ENCODE measurements around the gene ZNF536.
"Not testable (repeated sequence)": the region's sequence is repeated elsewhere in the genome, so short reads cannot be mapped to it uniquely, and the experiment has no call there.

Gene ZNF536

DNA sequence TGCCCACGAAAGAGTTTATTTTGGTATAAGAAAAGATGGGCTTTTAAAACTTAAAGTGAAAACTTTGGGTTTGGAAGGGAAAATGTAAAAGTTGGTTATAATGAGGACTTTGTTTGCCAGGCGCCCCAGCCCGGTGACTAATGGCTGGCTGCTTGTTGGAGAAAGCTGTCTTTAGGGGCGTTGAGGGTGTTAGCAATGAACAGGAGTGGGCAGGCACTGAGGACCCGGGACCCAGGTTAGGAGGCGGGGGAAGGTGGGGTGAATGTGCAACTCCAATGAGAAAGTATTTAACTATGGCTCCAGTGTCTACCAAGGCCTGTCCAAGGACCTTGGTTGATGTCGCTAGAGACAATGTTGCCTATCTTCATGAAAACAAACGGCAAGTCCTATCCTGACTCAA is 118.6 kb downstream of the ZNF536 start:
- DNase-seq, result no peak

DNA sequence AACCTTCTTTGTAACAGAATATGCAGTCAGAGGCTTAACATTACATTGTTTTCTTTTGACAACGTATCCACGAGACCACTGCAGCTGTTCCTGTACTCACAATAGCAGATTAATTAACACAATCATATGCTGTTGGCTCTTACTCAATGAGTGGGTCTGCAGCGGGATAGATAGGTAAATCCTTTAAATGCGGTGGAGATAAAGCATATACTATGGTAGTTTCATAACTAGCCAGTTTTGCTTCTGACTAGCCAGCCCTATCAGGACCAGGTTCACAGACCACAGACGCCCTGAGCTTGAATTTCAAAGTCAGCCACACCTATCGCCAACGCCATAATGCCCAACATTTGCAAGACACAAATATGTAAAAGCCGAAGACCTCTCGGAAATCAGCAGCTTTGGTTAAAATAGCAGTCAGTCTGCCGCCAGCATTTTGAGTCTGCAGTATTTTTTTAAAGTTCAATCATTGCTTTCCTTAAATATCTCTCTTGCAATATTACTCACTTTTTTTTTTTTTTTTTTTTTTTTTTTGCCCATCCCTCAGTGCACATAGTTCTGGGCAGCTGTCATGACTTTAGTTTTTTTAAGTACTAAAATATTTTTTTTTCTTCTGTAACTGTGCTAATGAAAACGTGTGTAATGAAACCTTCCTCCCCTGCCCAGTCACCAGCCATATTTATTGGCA is 120.5 kb downstream of the ZNF536 start:
- DNase-seq, result no peak

DNA sequence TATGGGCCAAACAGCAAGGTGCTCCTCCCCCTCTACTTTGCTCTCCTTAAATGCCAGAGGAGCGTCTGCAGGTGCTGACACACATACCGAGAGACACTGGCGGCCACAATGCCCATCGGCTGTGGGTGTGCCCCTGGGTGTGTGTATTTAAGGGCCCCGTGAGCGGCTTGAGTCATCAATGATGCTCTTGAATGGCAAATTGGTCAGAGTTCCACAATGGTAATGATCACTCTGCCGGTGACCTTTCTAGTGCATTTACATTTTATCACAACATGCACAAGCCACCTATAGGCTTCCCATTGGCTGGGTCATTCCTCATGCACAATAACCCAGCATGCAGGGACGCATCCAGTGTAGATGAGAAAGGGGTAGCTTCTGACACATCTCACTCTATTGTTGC is 124.8 kb downstream of the ZNF536 start:
- DNase-seq, result no peak

DNA sequence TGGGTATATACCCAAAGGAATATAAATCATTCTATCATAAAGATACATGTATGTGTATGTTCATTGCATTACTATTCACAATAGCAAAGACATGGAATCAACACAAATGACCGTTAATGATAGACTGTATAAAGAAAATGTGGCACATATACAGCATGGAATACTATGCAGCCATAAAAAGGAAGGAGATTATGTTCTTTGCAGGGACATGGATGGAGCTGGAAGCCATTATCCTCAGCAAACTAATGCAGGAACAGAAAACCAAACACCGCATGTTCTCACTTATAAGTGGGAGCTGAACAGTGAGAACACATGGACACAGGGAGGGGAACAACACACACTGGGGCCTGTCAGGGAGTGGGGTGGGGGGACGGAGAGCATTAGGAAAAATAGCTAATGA is 125.9 kb downstream of the ZNF536 start:
- DNase-seq, result not testable (repeated sequence)

DNA sequence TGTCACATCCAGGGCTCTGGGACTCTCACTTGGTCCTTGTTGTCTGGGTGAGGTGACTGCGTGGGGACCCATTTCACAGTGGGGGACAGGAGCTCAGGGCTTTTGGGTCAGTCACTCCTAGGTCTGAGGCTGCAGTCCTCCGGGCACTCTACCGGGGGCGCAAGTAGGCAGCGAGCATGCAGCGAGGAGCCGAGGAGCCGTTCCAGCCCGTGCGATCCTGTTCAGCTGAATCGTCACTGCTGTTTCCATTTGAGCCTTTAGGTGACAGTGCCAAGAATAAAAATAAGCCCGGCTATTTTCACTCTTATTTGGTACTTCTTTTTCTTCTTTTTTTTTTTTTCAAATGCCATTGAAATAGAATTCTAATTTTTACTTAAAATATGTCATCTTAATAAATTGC is 126.5 kb downstream of the ZNF536 start:
- no peak for DNase-seq

DNA sequence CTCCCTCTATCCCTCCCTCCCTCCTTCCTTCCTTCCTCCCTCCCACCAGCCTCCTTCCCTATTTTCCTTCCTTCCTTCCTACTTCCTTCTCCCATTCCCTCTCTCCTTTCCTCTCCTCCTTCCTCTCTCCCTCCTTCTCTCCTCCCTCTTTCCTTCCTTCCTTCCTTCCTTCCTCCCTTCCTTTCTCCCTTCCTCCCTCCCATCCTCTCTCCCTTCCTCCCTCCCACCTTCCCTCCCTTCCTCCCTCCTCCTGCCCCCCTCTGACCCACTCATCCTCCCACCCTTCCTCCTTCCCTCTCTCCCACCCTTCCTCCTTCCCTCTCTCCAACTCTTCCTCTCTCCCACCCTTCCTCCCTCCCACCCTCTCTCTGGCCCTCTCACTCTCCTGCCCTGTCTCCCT is 132.1 kb downstream of the ZNF536 start:
- DNase-seq, result no peak

DNA sequence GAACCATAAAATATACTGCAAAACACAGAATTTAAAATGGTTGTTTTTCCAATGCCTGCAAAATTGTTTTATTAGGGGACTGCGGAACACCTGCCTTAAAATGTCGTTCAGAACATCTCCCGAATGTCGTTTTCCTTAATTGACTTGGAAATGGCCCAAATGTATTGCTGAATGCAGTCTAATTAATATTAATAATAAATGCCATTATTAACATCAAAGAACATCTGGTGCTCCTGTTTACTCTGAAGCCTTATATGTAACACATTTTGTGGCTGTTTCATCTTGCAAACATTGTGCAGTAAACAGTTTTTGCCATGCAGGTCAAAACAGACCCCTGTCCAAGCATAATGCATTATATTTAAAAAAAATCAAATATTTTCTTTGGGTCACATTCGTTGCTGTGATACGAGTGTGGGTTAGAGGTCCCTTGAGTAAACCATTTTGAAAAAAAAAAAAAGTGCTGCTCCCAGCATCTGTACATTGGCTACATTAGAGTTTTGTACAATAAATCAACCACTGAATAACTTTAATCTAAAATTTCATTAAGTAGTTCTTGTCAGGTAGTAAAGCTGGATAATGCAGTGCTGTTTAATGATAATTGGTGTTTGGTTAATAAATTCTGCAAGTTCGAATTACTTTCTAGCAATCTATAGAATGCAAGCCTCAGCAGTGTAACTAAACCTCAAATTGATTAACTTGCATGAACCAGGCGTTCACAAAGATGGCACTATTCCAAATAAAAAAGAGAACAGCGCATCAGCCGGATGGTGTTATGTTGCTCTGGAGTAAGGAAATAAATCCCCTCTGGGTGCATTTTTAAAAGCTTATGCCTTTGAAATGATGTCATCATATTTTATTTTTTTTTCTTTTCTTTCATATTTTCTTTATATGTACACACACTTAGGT is 140.2 kb downstream of the ZNF536 start:
- no peak for DNase-seq

DNA sequence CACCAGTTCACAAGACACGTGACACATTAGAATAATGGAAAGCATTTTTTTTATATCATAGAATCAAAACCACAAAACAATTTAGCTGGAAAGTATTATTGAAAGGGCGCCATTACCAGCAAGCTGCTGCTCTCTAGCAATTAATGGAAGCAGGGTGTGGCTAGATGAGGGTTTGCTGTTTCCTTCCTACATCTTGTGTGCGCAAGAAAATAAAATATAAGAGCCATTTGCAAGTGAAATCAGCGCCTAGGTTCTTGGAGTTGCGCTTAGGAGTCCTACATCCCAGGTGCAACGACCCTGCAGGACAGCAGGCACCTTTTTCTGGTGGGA is 140.9 kb downstream of the ZNF536 start:
- no peak for DNase-seq

DNA sequence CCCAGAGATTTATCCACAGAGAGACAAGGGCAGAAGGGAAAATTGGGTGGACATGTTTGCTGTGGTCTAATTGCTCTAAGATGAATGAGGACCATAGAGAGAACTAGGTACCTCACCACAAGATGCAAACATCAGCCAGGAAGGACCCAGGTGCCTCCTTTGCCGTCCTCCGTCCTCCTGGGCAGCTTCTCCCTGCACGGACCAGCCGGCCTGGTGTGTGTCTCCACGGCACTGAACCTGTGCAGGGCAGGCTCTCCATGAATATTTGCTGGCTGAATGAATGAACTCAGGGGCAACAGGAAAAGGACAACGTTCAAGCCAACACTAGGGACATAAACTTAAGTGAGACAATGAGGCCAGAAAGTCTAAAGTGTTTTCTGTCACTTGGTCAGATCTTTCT is 143.9 kb downstream of the ZNF536 start:
- DNase-seq, result no peak

DNA sequence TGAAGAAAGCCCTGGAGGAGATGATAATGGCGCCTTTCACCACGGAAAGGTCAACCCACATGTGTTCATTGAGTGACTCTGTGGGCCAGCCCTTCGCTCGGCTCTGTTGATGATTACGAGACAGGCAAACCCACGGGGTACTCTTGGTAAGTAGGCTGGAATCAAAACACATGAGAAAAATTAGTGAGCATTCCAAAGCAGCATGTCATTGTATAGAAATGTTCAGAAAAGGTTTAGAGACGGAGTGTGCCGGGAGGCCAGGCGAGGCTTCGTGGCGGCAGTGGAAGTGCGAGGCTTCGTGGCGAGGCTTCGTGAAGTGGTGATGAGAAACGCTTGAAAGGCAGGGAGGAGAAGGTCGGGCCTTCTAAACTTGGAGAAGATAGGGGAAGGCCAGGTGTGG is 144.3 kb downstream of the ZNF536 start:
- DNase-seq, result no peak

DNA sequence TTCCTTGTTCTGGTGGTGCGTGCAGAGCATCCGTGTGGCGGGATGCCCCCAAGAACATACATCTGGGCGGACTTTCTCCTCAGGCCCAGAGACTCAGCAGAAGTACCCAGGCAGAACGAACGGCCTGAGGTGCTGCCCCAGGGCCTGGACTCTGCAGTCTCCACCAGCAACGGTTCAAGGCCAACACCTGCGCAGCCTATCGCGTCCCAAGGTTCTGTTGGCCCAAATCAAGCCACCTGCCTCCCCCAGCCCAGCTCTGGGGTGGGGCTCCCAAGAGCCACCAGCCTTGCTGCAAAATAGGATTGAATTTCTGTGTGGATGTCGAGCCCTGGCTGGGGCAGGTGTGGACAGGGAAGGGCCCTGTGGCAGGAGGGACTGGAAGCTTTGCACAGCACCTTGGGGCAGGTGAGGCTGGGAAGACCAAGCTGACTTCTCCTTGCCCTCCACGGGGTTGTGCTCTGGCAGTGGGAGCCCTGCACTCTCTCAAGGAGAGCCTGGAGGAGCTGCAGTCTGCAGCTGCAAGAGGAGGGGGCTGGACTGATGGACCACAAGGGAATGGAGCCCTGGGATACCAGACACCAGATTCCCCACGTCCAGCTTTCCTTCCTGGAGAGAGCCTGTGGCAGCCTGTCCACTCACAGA is 146.9 kb downstream of the ZNF536 start:
- DNase-seq, result no peak

DNA sequence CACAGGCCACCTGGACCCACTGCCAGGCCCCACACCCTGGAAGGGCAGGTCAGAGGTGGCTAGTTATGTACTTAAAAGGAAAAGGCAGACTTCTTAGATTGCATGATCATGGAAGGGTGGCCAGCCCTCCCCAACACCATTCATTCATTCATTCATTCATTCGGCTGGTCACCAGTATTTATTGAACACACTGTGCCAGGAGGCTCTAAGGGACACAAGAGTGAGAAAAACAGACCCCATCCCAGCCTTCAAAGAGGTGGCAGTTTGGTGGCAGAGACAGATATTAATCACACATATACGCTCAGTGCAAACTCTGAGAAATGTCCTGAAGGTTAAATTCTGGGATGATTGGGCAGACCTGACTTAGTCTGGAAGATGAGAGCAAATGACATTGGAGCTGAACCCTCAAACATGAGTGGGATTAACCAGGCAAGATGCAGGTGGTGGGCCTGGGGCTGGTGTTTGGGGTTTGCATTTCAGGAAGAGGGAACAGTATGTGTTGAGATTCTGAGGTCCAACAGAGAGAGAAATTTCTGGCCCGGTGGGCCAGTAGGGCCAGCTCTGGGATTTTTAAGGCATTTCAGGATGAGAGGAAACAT is 147.5 kb downstream of the ZNF536 start:
- no peak for DNase-seq

DNA sequence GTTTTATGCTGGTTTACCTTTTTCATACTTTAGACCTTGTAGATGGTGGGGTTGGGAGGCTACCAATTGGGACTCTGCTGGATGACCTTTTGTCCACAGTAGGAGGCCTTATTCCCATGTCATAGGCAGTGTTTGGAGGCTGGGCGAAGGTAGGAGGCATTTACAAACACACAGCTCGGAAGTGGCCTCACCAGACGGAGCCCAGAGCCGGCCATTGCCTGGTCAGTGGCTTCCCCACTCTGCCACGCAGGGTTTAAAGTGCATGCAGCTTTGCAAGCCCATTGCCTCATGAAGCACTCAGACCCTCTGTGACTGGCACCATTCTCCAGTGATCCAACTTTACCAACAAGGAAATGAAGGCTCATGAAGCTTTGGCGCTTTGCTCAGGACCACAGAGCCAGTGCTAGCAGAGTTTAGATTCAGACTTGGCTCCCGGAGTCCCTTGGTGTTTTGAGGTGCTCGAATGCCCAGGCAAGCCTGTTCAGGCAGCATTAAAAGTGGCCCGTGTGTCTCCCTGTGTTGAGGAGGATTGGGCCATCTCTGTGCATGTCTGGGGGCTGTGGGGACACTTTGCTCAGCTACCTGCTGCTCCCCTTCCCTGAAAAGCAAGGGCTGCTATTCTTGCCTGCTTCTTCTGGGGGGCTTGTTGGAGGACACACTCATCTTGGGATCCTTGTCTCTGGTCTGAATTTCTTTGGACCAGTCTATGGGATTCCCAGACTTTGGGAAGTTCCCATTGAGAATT is 148.7 kb downstream of the ZNF536 start:
- DNase-seq, result no peak

DNA sequence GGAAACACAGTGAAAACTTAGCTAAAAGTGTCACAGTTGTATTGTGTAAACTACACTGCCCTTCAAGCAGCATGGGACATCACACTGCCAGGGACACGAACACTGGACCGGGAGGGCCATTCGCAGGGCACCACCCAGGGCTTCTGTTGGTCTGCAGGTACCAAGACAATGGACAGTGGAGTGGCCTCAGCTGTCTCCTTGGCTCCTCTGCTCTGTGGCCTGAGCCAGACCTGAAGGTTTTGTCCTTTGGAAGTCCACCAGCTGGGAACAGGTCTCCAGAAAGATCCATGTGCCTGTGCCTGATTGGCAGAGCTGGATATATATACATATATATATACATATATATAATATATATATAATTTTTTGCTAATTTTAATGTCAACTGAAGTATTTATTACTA is 149.8 kb downstream of the ZNF536 start:
- no peak for DNase-seq

DNA sequence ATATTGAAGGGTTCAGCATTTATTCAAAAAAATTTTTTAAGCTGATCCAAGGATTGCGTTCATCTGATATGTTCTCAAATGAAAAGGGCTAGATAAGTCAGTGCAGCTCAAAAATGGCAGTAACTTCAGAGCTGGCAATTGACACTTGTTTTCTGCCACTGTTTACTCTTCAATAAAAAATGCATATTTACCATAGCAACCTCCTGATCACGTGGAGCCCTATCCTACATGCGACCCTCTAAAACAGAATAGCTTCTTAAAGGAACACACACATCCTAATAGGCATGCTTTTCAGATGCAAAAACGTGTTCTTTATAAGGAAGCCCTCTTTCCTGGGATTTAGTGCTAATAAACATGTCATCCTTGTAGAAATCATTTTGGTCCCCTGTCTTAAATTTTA is 150.2 kb downstream of the ZNF536 start:
- DNase-seq, result no peak

DNA sequence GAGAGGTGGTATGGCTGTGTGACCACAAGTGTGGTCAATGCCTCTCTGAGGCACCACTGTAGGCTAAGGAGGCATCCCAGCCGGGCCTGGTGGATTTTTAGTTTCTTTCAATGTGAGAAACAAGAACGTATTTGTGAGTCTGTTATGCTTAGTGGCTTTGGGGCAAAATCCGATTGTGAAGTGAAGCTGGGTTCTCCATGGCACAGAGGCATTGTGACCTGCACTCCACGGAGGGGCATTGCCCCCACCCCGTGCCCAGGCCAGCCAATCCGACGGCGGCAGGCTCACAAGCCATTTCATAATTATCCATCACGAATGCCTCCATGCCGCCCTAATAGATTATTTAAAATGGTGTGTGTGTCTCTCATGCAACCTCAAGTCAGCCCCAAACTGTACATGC is 151.6 kb downstream of the ZNF536 start:
- DNase-seq, result no peak

DNA sequence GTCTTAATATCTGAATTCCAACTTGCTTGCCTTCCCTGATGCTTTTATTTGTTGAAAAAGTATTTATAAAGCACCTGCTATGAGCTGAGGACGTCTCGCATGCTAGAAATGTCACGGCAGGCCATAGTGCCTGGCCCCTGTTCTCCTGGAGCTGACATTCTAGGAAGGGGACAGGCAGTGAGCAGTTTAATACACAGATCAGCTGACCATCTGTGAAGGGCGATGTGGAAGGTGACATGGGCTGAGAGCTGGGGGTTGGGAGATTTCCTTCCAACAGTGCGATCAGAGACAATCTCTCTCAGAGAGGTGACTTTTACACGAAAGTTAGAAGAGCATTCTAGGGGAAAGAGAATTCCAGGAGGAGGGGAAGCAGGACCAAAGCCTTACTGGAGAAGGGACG is 153.2 kb downstream of the ZNF536 start:
- DNase-seq, result no peak

DNA sequence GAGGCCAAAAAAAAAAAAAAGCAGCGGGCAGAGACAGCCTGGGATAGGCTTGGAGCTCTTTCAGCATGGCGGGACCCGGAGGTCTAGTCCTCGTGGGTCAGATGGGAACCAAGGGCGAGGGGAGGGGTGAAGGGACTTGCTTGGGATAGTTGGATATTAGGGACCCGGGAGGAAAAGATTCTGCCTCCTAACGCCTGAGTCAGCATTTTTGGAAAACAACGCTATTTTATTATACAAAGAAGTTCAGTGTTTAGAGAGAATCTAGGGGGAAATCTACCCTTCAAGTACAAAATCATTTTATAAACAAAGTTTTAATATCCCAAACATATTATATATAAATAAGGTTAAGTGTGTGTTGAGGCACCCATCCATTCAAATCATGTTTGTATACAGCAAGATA is 156.7 kb downstream of the ZNF536 start:
- no peak for DNase-seq

DNA sequence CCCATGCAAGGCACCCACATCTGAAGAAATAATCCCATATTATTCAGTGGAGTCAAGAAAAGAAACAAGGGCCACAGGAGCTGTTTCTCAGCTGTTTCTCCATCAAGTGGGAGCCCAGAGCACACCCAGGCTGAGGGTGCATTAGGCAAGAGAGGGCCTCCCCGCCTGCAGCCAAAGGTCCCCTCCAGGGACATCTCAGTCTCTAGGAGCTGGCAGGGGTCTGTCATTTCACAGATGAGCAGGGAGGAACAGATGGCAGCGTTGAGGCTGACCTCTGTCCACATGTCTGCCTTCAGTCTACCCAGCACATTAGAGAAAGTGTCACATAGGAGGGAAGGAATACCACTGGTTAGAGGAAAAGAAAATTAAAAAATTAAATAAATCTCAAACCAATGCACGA is 157.7 kb downstream of the ZNF536 start:
- no peak for DNase-seq

DNA sequence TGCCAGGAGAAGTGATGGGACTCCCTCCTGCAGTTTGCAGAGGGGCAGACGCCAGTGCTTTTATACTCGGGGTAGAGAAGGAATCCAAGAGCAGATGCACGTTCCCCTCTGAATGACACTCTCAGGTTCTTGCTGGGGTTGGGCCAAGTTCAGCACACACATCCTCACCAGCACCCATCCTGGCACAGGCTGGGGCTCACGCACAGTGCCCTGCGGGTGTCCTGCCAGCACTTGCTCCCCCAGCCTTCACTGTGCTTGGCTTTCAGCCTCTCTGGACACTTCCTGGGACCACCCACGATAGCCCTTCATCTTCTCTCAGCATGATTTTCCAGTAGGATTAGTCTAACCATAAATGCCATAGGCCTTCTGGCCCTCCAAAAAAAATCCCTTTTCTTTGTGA is 158.6 kb downstream of the ZNF536 start:
- DNase-seq, result no peak

DNA sequence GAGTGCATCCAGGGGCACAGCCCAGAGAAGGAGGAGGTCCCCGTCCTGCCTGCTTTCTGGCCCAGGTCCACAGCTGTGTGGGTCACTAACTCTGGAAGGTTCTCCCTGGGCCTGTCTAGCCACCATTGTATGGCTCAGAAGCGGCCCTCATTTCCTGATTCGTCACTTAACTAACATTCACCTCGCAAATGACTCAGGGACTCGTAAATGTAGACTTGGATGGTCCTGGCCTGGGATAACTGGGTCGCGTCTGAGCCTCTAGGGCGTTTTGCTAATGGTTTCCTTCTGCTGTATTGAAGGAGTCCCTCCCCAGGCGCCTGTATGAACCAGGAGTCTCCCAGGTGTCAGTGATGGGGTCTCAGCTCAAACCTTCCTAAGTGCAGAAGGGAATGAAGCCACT is 162.8 kb downstream of the ZNF536 start:
- no peak for DNase-seq

DNA sequence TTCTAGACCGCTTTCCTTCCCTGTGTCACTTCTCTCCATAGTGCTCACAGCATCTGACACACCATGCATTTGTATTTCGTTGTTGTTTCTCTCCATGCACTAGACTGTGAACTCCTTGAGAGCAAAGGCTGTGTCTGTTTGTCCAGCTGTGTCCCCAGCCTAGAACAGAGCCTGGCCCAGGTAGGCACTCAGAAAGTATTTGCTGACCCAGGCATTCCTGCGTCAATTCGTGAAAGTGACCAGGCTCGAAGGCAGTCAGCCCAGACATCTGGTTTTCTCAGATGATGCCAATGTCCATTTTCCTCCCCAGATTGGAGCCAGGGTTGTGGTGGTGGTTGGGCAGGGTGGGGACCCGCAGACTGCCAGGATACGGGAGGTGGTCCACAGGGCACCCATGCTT is 164.8 kb downstream of the ZNF536 start:
- no peak for DNase-seq

DNA sequence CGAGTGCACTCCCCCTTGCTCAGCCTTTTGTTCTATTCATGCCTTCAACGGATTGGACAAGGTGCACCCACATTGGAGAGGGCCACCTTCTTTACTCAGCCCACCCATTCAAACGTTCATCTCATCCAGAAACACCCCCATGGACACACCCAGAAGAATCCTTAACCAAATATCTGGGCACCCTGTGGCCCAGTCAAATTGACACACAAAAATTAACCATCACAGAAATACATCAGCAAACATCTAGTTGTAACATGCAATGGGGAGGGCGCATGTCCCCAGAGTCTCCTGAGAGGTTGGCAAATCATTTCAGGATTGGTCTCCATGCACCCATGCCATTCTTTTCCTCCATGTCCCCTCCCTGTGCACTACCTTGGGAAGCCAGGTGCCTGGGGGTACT is 167.1 kb downstream of the ZNF536 start:
- no peak for DNase-seq
